Activated CD4-positive, alpha-beta T cell treated with anti-CD3 and anti-CD28 coated beads, Interleukin-10, Interleukin-2, amounts not matched to agents 100 ng/mL and 50 ng/mL, durations not matched to agents 16 hours and 8 hours (primary cell): ENCODE data around the gene TCEANC.
"Not testable (repeated sequence)": the region's sequence is repeated elsewhere in the genome, so short reads cannot be mapped to it uniquely, and the experiment has no call there.

Experiments
- DNase-seq: peaks from one replicate; pipeline ENCODE4 v3.0.0-alpha.2; 2020

Gene TCEANC

GRCh38 chrX:13659063-13659462, 6.1 kb downstream of the TCEANC start:
- no peak for DNase-seq

GRCh38 chrX:13661735-13662288, 8.9 kb downstream of the TCEANC start:
- peak; percentile 24 for DNase-seq

GRCh38 chrX:13662355-13662791, 9.4 kb downstream of the TCEANC start:
- DNase-seq = no peak

- DNase-seq = no peak
Measured at GRCh38 chrX:13664020-13664419, 11.1 kb downstream of the TCEANC start.

GRCh38 chrX:13666836-13667235, 13.9 kb downstream of the TCEANC start:
- DNase-seq = no peak

GRCh38 chrX:13667919-13668318, 15.0 kb downstream of the TCEANC start:
- no peak for DNase-seq

- DNase-seq = peak; percentile 65
Measured at GRCh38 chrX:13669246-13669737, 16.4 kb downstream of the TCEANC start.

GRCh38 chrX:13669755-13670154, 16.8 kb downstream of the TCEANC start:
- DNase-seq = not testable (repeated sequence)

GRCh38 chrX:13670197-13670596, 17.3 kb downstream of the TCEANC start:
- DNase-seq = no peak

- DNase-seq = no peak
Measured at GRCh38 chrX:13673016-13673415, 20.1 kb downstream of the TCEANC start.

- DNase-seq = no peak
Measured at GRCh38 chrX:13676885-13677284, 23.9 kb downstream of the TCEANC start.

GRCh38 chrX:13679700-13680099, 26.8 kb downstream of the TCEANC start:
- DNase-seq = not testable (repeated sequence)

- no peak for DNase-seq
Measured at GRCh38 chrX:13681595-13681994, 28.7 kb downstream of the TCEANC start.

GRCh38 chrX:13684361-13684760, 31.4 kb downstream of the TCEANC start:
- DNase-seq = no peak

GRCh38 chrX:13685126-13685763, 32.3 kb downstream of the TCEANC start:
- DNase-seq = no peak

- DNase-seq = no peak
Measured at GRCh38 chrX:13687203-13687602, 34.3 kb downstream of the TCEANC start.

GRCh38 chrX:13688384-13688957, 35.5 kb downstream of the TCEANC start:
- no peak for DNase-seq

- peak; percentile 88 for DNase-seq
Measured at GRCh38 chrX:13688958-13689740, 36.2 kb downstream of the TCEANC start, which contains the start of gene RAB9A. RAB9A (plus strand) TSS chrX:13689128; CDS start chrX:13708747, 19,619 bp downstream.

- DNase-seq = no peak
Measured at GRCh38 chrX:13689741-13690211, 36.8 kb downstream of the TCEANC start.

GRCh38 chrX:13690836-13691235, 37.9 kb downstream of the TCEANC start:
- peak; percentile 21 for DNase-seq

GRCh38 chrX:13691841-13692371, 39.0 kb downstream of the TCEANC start:
- no peak for DNase-seq

- no peak for DNase-seq
Measured at GRCh38 chrX:13692771-13693231, 39.9 kb downstream of the TCEANC start.
